ENCODE results near the gene NKD1. TPM values are rescaled to one million over a fixed set of nuclear protein-coding genes. Genes with fewer than 3 reads are reported as not detected.

Gene NKD1
- polyA plus RNA-seq, 2 donors, result 1.1 to 2.0 TPM

DNA sequence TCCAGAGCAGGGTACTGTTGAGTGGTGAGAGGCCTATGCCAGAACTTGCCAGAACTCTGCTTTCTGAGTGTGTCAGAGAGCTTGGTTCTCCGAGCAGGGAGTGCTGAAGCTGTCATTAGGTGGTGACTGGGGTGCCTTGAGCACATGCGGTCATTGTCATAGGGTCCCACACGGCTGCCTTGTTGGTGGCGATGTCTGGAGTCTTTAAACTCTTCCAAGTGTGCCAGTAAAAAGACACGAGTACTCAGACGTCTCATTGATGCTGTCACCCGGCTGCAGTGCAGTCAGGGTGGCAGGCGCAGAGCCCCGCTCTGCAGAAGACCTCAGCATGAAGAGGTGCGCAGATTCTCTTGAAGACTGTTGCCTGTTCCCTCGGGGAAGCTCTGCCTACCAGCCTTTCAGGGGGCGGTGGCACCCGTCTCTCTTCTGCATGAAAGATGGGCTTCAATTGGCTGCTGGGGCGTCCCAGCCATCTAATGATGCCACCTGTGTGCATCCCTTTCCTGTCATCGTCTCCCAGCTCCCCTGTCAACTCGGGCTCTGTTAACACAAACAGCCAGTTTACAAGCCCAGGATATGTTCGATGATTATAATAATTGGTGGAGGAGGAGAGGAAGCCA is 58.3 kb downstream of the NKD1 start:
- Histone ChIP-seq H3K36me3 (ENCODE audit: control insufficient read depth in 2 of 2, insufficient read depth in 2 of 2, low read length in 1 of 2) (no peaks in the 10 kb centered on the region), H3K9me3 (ENCODE audit: control insufficient read depth in 2 of 2, insufficient read depth in 1 of 2, low read depth in 1 of 2, low read length in 1 of 2) (no peaks in the 10 kb centered on the region)

DNA sequence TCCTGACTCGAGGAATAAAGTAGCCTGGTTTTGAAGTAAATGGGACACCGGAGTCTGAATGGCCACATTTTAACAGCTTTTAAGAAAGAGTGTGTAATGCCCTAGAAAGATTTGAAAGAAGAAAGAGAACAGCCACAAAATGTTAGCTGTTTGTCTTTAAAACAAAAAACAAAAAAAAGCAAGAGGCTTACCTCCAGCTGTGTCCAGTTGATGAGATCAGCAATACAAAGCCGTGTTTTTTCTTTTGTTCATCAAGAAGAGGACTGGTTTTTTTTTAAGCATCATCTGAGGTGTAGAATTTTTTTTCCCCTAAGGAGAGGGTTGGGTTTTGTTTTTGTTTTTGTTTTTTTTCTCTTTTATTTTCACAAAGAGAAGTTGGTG is 58.8 kb downstream of the NKD1 start:
- Histone ChIP-seq H3K4me1 (ENCODE audit: control insufficient read depth in 2 of 2, insufficient read depth in 2 of 2, low read length in 1 of 2) (peaks cover 8 to 18% of the 10 kb centered on the region in 2 donors), H3K27ac (ENCODE audit: low read depth in 2 of 2, low read length in 1 of 2) (no peak overlapping the region), H3K9me3 (ENCODE audit: control insufficient read depth in 2 of 2, insufficient read depth in 1 of 2, low read depth in 1 of 2, low read length in 1 of 2) (no peaks in the 10 kb centered on the region), H3K36me3 (ENCODE audit: control insufficient read depth in 2 of 2, insufficient read depth in 2 of 2, low read length in 1 of 2) (no peaks in the 10 kb centered on the region), H3K4me3 (ENCODE audit: low read depth in 1 of 2, low read length in 2 of 2) (no peak overlapping the region), H3K27me3 (ENCODE audit: control insufficient read depth in 1 of 2, insufficient read depth in 2 of 2, low read length in 2 of 2) (no peaks in the 10 kb centered on the region)
- 68 to 77% methylated on average over 3 of the region's 3 CpGs for WGBS, 2 donors

More for the DNA sequence above, 58.3 kb downstream of the NKD1 start:
- H3K27ac ChIP-seq (ENCODE audit: low read depth in 2 of 2, low read length in 1 of 2), result peak overlapping the region; percentile 2 to 57
- peaks cover 11 to 23% of the 10 kb centered on the region in 2 donors for H3K4me1 ChIP-seq (ENCODE audit: control insufficient read depth in 2 of 2, insufficient read depth in 2 of 2, low read length in 1 of 2)
- H3K27me3 ChIP-seq (ENCODE audit: control insufficient read depth in 1 of 2, insufficient read depth in 2 of 2, low read length in 2 of 2), result no peaks in the 10 kb centered on the region
- WGBS, 2 donors, result 80% methylated on average over 17 of the region's 17 CpGs
- H3K4me3 ChIP-seq (ENCODE audit: low read depth in 1 of 2, low read length in 2 of 2), result no peak overlapping the region

DNA sequence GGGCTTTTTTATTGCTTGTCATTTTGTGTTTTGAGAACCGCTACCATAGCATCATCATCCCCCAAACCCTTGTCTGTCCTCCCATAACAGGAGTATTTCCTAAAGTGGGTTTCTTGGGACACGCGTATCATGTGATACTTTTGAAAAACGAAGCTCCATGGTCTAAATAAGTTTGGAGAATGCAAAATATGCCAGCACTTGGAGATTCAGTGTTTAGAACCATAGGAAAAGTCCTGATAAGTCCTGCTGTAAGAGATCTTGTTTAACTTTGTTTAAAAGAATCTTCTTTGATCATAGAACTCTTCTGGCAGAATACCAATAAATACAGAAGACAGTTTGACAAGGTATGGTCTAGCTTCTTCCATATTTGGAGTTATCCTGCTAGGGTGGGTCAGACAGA is 59.3 kb downstream of the NKD1 start:
- Histone ChIP-seq H3K36me3 (ENCODE audit: control insufficient read depth in 2 of 2, insufficient read depth in 2 of 2, low read length in 1 of 2) (no peaks in the 10 kb centered on the region), H3K9me3 (ENCODE audit: control insufficient read depth in 2 of 2, insufficient read depth in 1 of 2, low read depth in 1 of 2, low read length in 1 of 2) (no peaks in the 10 kb centered on the region), H3K27me3 (ENCODE audit: control insufficient read depth in 1 of 2, insufficient read depth in 2 of 2, low read length in 2 of 2) (no peaks in the 10 kb centered on the region), H3K27ac (ENCODE audit: low read depth in 2 of 2, low read length in 1 of 2) (peak overlapping the region; percentile 4 to 48), H3K4me1 (ENCODE audit: control insufficient read depth in 2 of 2, insufficient read depth in 2 of 2, low read length in 1 of 2) (peaks cover 7 to 15% of the 10 kb centered on the region in 2 donors), H3K4me3 (ENCODE audit: low read depth in 1 of 2, low read length in 2 of 2) (no peak overlapping the region)
- 73 to 79% methylated on average over 4 of the region's 4 CpGs for WGBS, 2 donors

DNA sequence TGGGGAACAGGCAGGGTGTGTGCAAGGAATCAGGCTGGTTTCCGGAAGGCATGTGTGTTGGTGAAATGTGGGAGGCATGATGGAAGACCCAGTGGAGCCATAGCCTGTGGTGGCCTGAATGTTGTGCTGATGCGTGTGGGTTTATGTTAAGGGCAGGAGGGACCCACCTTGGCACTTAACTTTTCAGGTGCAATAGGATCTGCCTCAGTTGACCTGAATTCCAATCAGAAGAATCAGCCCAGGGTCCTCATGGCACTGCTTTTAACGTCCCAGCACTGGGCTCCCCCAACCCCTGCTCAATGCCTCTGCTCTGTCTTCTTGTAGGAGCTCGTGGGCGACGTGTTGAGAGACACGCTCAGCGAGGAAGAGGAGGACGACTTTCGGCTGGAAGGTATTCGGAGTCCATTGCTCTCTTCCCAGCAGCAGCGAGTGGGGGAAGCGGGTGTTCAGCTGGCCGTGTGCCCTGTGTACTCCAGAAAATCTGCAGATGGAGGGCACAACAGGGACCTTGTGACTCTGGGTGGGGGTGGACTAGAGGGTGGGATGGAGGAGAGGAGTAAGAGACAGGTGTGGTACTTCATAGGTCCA is 59.9 kb downstream of the NKD1 start:
- Histone ChIP-seq H3K9me3 (ENCODE audit: control insufficient read depth in 2 of 2, insufficient read depth in 1 of 2, low read depth in 1 of 2, low read length in 1 of 2) (no peaks in the 10 kb centered on the region), H3K36me3 (ENCODE audit: control insufficient read depth in 2 of 2, insufficient read depth in 2 of 2, low read length in 1 of 2) (no peaks in the 10 kb centered on the region), H3K4me3 (ENCODE audit: low read depth in 1 of 2, low read length in 2 of 2) (no peak overlapping the region), H3K27me3 (ENCODE audit: control insufficient read depth in 1 of 2, insufficient read depth in 2 of 2, low read length in 2 of 2) (no peaks in the 10 kb centered on the region), H3K4me1 (ENCODE audit: control insufficient read depth in 2 of 2, insufficient read depth in 2 of 2, low read length in 1 of 2) (peaks cover 3 to 10% of the 10 kb centered on the region in 2 donors), H3K27ac (ENCODE audit: low read depth in 2 of 2, low read length in 1 of 2) (peak overlapping the region; percentile 4 to 48)
- WGBS, 2 donors, result 85 to 95% methylated on average over 14 of the region's 14 CpGs

DNA sequence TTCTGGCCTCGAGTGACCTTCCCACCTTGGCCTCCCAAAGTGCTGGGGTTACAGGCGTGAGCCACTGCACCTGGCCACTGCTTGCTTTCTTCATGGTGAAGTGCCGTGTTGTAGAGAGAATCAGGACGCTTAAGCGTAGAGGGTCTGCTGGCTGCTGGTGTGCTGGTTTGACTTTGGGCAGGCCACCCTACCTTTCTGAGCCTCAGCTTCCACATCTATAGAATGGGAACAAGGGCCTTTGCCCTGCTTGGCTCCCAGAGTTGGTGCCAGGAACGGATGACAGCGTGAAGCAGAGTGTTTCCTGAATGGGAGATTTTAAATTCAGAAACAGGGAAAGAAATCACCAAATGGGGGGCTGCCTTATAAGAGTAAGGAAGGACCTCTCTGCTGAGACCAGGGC is 60.9 kb downstream of the NKD1 start:
- Histone ChIP-seq H3K27ac (ENCODE audit: low read depth in 2 of 2, low read length in 1 of 2) (peak overlapping the region; percentile 16 to 45), H3K4me3 (ENCODE audit: low read depth in 1 of 2, low read length in 2 of 2) (no peak overlapping the region), H3K9me3 (ENCODE audit: control insufficient read depth in 2 of 2, insufficient read depth in 1 of 2, low read depth in 1 of 2, low read length in 1 of 2) (no peaks in the 10 kb centered on the region), H3K4me1 (ENCODE audit: control insufficient read depth in 2 of 2, insufficient read depth in 2 of 2, low read length in 1 of 2) (peaks cover 0 to 5% of the 10 kb centered on the region in 2 donors), H3K36me3 (ENCODE audit: control insufficient read depth in 2 of 2, insufficient read depth in 2 of 2, low read length in 1 of 2) (no peaks in the 10 kb centered on the region), H3K27me3 (ENCODE audit: control insufficient read depth in 1 of 2, insufficient read depth in 2 of 2, low read length in 2 of 2) (no peaks in the 10 kb centered on the region)
- WGBS, 2 donors, result 86 to 87% methylated on average over 7 of the region's 7 CpGs

DNA sequence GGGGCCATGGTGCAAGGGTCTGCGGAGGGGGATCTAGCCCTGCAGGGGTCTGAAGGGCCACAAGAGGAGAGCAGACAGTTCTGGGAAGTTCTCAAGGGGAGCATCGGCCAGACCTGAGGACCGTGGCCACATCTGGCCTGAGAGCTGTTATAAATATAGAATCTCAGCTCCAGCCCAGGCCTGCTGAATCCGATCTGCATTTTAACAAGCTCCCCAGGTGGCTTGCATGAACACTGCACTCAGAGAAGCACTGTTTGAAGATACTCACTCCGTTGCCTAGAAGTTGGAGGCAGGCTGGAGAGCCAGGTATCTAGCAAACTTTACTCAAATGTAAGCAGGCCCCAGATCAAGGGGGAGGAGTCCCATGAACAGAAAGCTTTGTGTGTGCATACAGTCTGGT is 61.3 kb downstream of the NKD1 start:
- H3K4me3 ChIP-seq (ENCODE audit: low read depth in 1 of 2, low read length in 2 of 2), result no peak overlapping the region
- peak overlapping the region; percentile 16 to 45 for H3K27ac ChIP-seq (ENCODE audit: low read depth in 2 of 2, low read length in 1 of 2)
- H3K4me1 ChIP-seq (ENCODE audit: control insufficient read depth in 2 of 2, insufficient read depth in 2 of 2, low read length in 1 of 2), result peaks cover 0 to 4% of the 10 kb centered on the region in 2 donors
- no peaks in the 10 kb centered on the region for H3K36me3 ChIP-seq (ENCODE audit: control insufficient read depth in 2 of 2, insufficient read depth in 2 of 2, low read length in 1 of 2)
- no peaks in the 10 kb centered on the region for H3K27me3 ChIP-seq (ENCODE audit: control insufficient read depth in 1 of 2, insufficient read depth in 2 of 2, low read length in 2 of 2)
- H3K9me3 ChIP-seq (ENCODE audit: control insufficient read depth in 2 of 2, insufficient read depth in 1 of 2, low read depth in 1 of 2, low read length in 1 of 2), result no peaks in the 10 kb centered on the region
- 66 to 76% methylated on average over 5 of the region's 5 CpGs for WGBS, 2 donors

DNA sequence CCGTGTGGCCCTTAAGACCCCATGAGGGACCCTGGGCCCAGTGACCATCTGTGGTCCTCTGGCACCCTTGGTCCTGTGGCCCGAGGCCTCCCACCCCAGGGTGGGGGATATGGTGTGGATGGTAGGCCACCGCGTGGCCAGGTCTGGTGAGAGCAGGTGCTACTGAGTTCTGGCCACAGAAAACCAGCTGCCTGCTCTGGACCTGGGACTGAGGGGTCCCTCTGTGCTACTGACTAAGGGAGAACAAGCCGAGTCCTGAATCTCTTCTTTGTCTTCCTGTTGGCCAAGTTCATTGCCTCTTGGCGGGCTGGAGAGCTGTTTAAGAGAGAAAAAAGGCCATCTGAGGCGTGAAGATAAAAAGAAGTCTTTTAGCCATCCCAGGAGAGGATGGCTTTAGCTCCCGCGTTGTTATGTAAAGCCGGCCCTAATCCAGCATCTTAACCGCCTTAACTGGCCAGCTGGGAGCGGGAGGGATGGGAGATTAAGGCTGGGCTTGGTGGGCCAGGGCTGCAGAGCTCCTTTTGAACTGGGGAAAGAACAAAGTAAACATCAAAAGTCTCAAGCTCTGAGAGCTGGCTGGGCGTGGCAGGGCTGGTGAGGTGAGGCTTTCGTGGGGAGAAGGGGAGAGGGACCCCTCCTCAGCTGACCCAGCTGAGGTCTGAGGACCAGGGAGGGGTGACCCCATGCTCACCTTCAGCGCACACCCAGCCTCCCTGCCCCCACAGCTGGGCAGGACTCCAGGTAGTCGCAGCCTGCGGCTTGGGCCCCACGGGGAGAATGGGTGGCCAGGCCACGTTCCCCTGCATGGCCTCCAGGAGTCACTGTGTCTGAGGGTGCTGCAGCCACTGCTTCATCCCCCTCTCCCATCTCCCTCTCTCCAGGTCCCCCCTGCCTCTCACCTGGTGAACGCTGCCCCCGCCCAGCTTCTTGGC is 62.4 kb downstream of the NKD1 start:
- 57 to 74% methylated on average over 20 to 21 of the region's 21 CpGs for WGBS, 2 donors

DNA sequence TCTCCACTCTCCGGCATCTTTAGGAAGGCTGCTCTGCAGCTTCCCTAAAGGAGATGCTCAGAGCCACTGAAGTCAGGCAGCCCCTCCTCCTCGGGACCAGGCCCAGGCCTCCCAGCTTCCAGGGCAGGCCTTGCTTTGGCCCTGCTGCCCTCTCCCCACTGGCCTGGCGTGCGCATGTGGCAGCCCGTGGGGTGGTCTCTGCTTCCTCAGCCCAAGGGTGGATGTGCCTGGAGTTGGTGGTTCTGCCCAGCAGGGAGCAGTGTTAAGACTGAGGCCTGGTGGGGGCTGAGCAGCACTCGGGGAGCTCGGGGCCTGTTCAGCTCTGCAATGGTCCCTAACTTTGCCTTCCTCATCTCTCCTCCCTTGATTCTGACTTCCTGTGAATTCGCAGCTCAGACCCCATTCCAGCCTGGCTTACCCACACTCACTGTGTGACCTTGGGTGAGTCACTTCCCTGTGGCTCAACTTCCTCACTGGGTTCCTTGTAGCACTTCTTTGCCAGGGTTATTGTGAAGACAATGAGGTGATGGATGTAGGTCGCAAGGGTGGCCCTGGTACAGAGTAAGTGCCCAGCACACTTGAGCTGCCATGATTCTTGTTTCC is 63.2 kb downstream of the NKD1 start:
- Histone ChIP-seq H3K4me1 (ENCODE audit: control insufficient read depth in 2 of 2, insufficient read depth in 2 of 2, low read length in 1 of 2) (peaks cover 0 to 4% of the 10 kb centered on the region in 2 donors), H3K9me3 (ENCODE audit: control insufficient read depth in 2 of 2, insufficient read depth in 1 of 2, low read depth in 1 of 2, low read length in 1 of 2) (no peaks in the 10 kb centered on the region)
- WGBS, 2 donors, result 79 to 80% methylated on average over 9 of the region's 9 CpGs

More for the DNA sequence above, 62.4 kb downstream of the NKD1 start:
- Histone ChIP-seq H3K27me3 (ENCODE audit: control insufficient read depth in 1 of 2, insufficient read depth in 2 of 2, low read length in 2 of 2) (no peaks in the 10 kb centered on the region), H3K4me3 (ENCODE audit: low read depth in 1 of 2, low read length in 2 of 2) (no peak overlapping the region), H3K36me3 (ENCODE audit: control insufficient read depth in 2 of 2, insufficient read depth in 2 of 2, low read length in 1 of 2) (no peaks in the 10 kb centered on the region), H3K4me1 (ENCODE audit: control insufficient read depth in 2 of 2, insufficient read depth in 2 of 2, low read length in 1 of 2) (peaks cover 0 to 4% of the 10 kb centered on the region in 2 donors), H3K9me3 (ENCODE audit: control insufficient read depth in 2 of 2, insufficient read depth in 1 of 2, low read depth in 1 of 2, low read length in 1 of 2) (no peaks in the 10 kb centered on the region), H3K27ac (ENCODE audit: low read depth in 2 of 2, low read length in 1 of 2) (peak overlapping the region; percentile 33 to 53)

More for the DNA sequence above, 63.2 kb downstream of the NKD1 start:
- no peaks in the 10 kb centered on the region for H3K36me3 ChIP-seq (ENCODE audit: control insufficient read depth in 2 of 2, insufficient read depth in 2 of 2, low read length in 1 of 2)
- no peak overlapping the region for H3K4me3 ChIP-seq (ENCODE audit: low read depth in 1 of 2, low read length in 2 of 2)
- peak overlapping the region; percentile 19 to 38 for H3K27ac ChIP-seq (ENCODE audit: low read depth in 2 of 2, low read length in 1 of 2)
- H3K27me3 ChIP-seq (ENCODE audit: control insufficient read depth in 1 of 2, insufficient read depth in 2 of 2, low read length in 2 of 2), result no peaks in the 10 kb centered on the region
